Measurements from ENCODE around the gene REG4. TPM values are rescaled to one million over a fixed set of nuclear protein-coding genes. Genes with fewer than 3 reads are reported as not detected.
A peak's percentile ranks its signal among the peaks of the same experiment; 100 is the strongest.
"Not testable (repeated sequence)": the region's sequence is repeated elsewhere in the genome, so short reads cannot be mapped to it uniquely, and the experiment has no call there.

REG4 gene
- total and polyA plus RNA-seq, 2 experiments from 2014 or later = not detected

GRCh38 chr1:119841306-119841705 is 30.0 kb upstream of the REG4 start:
- Histone ChIP-seq H3K27me3 (no peaks in the 10 kb centered on the region), H3K4me3 (no peak overlapping the region), H3K27ac (no peak overlapping the region), H3K36me3 (no peaks in the 10 kb centered on the region), H3K9me3 (ENCODE audit: low read depth) (no peaks in the 10 kb centered on the region), H3K4me1 (ENCODE audit: low read depth) (peaks cover 11% of the 10 kb centered on the region)
- DNase-seq (ENCODE audit: low read depth in 1 of 2, low spot score in 1 of 2) = peak in 1 of 2 donors; percentile 19
- TF ChIP-seq CTCF (IDR thresholded peaks at IDR 0.05; ENCODE audit: low read depth, low read length) = no peak

GRCh38 chr1:119840745-119841144 is 29.5 kb upstream of the REG4 start:
- peaks cover 11% of the 10 kb centered on the region for H3K4me1 ChIP-seq (ENCODE audit: low read depth)
- H3K4me3 ChIP-seq = no peak overlapping the region
- H3K36me3 ChIP-seq = no peaks in the 10 kb centered on the region
- H3K27me3 ChIP-seq = no peaks in the 10 kb centered on the region
- peak in 1 of 2 donors; percentile 17 for DNase-seq (ENCODE audit: low read depth in 1 of 2, low spot score in 1 of 2)
- no peak for TF ChIP-seq CTCF (IDR thresholded peaks at IDR 0.05; ENCODE audit: low read depth, low read length)
- peak overlapping the region; percentile 25 for H3K27ac ChIP-seq
- H3K9me3 ChIP-seq (ENCODE audit: low read depth) = no peaks in the 10 kb centered on the region

GRCh38 chr1:119838236-119838635 is 27.0 kb upstream of the REG4 start:
- H3K4me3 ChIP-seq = no peak overlapping the region

GRCh38 chr1:119834990-119835389 is 23.7 kb upstream of the REG4 start:
- Histone ChIP-seq H3K27ac (no peak overlapping the region), H3K36me3 (no peaks in the 10 kb centered on the region), H3K4me3 (no peak overlapping the region), H3K4me1 (ENCODE audit: low read depth) (peaks cover under 1% of the 10 kb centered on the region), H3K27me3 (no peaks in the 10 kb centered on the region), H3K9me3 (ENCODE audit: low read depth) (no peaks in the 10 kb centered on the region)
- no peak for TF ChIP-seq CTCF (IDR thresholded peaks at IDR 0.05; ENCODE audit: low read depth, low read length)
- no peak for DNase-seq (ENCODE audit: low read depth in 1 of 2, low spot score in 1 of 2)

More at GRCh38 chr1:119838236-119838635, 27.0 kb upstream of the REG4 start:
- TF ChIP-seq CTCF (IDR thresholded peaks at IDR 0.05; ENCODE audit: low read depth, low read length) = no peak
- Histone ChIP-seq H3K36me3 (no peaks in the 10 kb centered on the region), H3K27ac (no peak overlapping the region), H3K4me1 (ENCODE audit: low read depth) (peaks cover 11% of the 10 kb centered on the region), H3K9me3 (ENCODE audit: low read depth) (no peaks in the 10 kb centered on the region), H3K27me3 (no peaks in the 10 kb centered on the region)
- DNase-seq (ENCODE audit: low read depth in 1 of 2, low spot score in 1 of 2) = peak in 1 of 2 donors; percentile 29

DNA sequence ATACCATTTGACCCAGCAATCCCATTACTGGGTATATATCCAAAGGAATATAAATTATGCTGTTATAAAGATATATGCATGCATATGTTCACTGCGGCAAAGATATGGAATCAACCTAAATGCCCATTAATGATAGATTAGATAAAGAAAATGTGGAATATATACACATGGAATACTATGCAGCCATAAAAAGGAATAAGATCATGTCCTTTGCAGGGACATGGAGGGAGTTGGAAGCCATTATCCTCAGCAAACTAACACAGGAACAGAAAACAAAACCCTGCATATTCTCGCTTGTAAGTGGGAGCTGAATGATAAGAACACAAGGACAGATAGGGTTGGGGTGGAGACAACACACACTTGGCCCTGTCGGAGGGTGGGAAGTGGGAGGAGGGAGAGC is 19.8 kb upstream of the REG4 start:
- Histone ChIP-seq H3K4me1 (ENCODE audit: low read depth) (no peaks in the 10 kb centered on the region), H3K27ac (no peak overlapping the region), H3K4me3 (no peak overlapping the region), H3K36me3 (no peaks in the 10 kb centered on the region), H3K27me3 (no peaks in the 10 kb centered on the region), H3K9me3 (ENCODE audit: low read depth) (no peaks in the 10 kb centered on the region)
- no peak for DNase-seq (ENCODE audit: low read depth in 1 of 2, low spot score in 1 of 2)
- no peak for TF ChIP-seq CTCF (IDR thresholded peaks at IDR 0.05; ENCODE audit: low read depth, low read length)

DNA sequence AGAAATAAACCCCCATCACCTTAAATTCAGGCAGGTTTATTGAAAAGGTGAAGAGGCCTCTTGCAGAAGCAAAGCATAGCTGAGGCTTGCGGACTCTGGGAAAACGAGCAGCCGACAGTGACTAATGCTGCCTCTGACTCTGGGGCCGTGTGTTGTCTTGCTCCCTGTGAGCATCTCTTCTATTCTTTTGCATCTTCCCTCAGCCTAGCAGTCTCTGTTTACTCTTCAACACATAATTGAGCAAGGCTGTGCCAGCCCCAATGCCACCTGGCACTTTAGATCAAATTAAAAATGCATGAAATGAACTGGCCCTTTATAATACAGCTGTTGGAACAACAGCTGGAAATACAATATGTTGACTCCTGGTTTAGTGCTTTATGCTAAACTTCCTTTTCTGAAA is 18.4 kb upstream of the REG4 start:
- Histone ChIP-seq H3K27me3 (no peaks in the 10 kb centered on the region), H3K4me3 (no peak overlapping the region), H3K27ac (no peak overlapping the region), H3K36me3 (no peaks in the 10 kb centered on the region), H3K9me3 (ENCODE audit: low read depth) (no peaks in the 10 kb centered on the region), H3K4me1 (ENCODE audit: low read depth) (no peaks in the 10 kb centered on the region)
- no peak for TF ChIP-seq CTCF (IDR thresholded peaks at IDR 0.05; ENCODE audit: low read depth, low read length)
- DNase-seq (ENCODE audit: low read depth in 1 of 2, low spot score in 1 of 2) = no peak

- H3K4me1 ChIP-seq (ENCODE audit: low read depth); H3K9me3 ChIP-seq (ENCODE audit: low read depth); DNase-seq (ENCODE audit: low read depth in 1 of 2, low spot score in 1 of 2); H3K27ac ChIP-seq; H3K27me3 ChIP-seq; H3K36me3 ChIP-seq; H3K4me3 ChIP-seq: not testable (repeated sequence)
Measured at GRCh38 chr1:119829006-119829405, 17.7 kb upstream of the REG4 start.
